LNCAP (cell line): Measurements from ENCODE around the gene UBE2L3.

Experiments used
- TF ChIP-seq, protein P1 (sequence below): fragments of 450-650 bp; IDR thresholded peaks from 2 replicates; pipeline ENCODE4 v1.5.1; 2017; ENCODE audit warnings: mild to moderate bottlenecking

The UBE2L3 gene

DNA sequence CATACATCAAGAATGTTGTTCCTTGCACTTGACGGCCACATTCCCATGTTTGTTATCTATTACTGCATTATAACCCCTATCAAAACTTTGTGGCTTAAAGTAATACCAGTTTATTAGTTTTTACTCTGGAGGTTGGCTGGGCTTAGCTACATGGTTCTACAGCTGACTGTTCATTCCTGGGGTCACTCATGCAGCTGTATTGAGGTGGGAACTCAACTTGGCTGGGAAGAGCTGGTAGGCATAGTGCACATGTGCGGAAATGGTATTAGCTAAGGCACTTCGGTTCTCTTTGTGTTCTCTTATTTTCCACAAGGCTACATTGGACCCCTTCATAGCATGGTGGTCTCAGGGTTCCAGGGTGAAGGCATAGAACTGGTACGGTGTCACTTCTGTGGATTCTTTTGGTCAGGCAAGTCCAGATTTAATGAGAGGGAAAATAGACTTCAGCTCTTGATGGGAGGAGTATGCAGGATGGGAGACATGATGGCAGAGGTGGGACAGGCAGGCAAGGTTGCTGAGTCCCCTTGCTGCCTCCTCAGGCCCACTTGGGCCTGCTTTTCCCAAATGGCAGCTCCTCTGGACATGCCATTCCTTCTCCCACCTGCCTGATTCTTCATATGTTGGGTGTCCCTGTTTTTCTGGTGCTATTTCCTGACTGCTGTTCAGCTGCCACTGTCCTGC, 46.2 kb downstream of the UBE2L3 start:
- TF ChIP-seq, protein P1, sequence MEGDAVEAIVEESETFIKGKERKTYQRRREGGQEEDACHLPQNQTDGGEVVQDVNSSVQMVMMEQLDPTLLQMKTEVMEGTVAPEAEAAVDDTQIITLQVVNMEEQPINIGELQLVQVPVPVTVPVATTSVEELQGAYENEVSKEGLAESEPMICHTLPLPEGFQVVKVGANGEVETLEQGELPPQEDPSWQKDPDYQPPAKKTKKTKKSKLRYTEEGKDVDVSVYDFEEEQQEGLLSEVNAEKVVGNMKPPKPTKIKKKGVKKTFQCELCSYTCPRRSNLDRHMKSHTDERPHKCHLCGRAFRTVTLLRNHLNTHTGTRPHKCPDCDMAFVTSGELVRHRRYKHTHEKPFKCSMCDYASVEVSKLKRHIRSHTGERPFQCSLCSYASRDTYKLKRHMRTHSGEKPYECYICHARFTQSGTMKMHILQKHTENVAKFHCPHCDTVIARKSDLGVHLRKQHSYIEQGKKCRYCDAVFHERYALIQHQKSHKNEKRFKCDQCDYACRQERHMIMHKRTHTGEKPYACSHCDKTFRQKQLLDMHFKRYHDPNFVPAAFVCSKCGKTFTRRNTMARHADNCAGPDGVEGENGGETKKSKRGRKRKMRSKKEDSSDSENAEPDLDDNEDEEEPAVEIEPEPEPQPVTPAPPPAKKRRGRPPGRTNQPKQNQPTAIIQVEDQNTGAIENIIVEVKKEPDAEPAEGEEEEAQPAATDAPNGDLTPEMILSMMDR = no peak

DNA sequence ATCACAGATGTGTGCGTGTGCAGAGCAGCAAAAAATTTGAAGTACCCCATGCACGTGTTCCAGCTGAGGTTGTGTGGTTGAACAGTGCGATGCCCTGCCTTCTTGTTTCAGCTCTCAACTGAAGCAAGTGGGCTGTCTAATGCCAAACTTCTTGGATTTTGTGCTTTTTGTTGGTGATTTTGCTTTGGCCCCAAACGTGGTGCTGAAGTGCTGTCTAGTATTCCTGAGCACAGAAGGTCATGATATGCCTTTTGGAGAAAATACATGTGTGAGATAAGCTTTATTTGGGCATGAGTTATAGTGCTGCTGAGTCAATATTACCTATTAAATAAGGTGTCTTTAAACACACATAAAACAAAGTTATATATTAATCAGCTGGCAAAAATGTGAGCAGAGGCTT, 48.2 kb downstream of the UBE2L3 start:
- TF ChIP-seq, protein P1 = no peak

DNA sequence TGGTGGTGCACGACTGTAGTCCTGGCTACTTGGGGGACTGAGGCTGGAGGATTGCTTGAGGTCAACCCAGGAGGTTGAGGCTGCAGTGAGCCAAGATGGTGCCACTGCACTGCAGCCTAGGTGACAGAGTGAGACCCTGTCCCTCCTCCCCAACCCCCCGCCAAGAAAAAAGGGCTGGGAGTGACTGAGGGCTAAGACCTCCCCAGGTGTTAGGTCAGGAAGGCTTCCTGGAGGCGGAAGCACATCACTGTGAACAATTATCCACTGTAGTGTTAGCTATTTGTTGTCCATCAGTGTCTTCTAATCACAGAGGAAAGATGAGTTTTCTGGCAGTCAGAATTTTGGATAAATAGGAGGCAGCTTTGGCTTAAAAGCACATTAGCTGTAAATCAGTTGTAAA, 53.5 kb downstream of the UBE2L3 start:
- TF ChIP-seq, protein P1 = no peak

- TF ChIP-seq, protein P1 = no peak
Measured at GRCh38 chr22:21622011-21622918, 54.8 kb downstream of the UBE2L3 start.

DNA sequence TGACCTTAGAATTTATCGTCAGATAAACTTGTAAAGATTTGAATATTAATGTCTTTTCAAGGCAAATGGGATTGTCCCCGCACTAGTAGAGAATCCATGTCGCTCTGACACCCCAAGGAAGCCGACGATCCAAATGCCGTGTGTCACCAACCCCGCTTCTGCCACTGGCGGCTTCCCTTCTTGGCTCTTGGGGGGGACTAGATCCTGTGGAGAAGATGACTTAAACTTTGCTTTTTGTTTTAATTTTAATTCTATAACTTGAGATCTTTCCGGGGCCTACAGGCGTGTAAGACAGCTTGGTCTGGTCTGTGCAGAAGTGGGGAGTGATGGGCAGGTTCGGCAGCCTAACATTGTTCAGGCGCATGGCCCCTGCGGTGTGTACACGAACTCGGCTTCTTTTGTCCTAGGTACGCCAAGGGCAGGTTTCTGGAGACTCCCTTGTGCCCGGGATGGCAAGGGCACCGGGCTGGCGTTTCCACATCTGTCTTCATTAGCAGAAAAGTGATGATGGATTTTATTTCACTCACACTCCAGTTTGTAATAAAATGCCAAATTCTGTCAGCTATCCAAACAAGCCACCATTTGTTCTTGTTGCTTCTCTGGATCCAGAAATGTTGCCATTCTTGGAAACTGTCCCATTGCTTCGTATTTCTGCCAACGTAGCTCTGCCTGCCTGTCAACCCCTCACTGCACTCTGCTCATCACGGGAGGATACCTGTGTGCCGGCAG, 55.6 kb downstream of the UBE2L3 start:
- TF ChIP-seq, protein P1 = no peak

GRCh38 chr22:21623648-21623970, 56.1 kb downstream of the UBE2L3 start:
- TF ChIP-seq, protein P1 = no peak

GRCh38 chr22:21624120-21624879, 56.8 kb downstream of the UBE2L3 start:
- TF ChIP-seq, protein P1 = peak; percentile 74
